GM12878 (cell line): Measurements from ENCODE around the gene RPL12. TPM values are rescaled to one million over a fixed set of nuclear protein-coding genes. Genes with fewer than 3 reads are reported as not detected.

ENCODE experiments used
- ATAC-seq: fragments of 200-7000 bp; cut with Tn5 transposase; 3 replicates; pipeline ENCODE4 v1.9.1; 2020; ENCODE audit warnings: mild to moderate bottlenecking, moderate library complexity
- BruUV-seq: library from RNA; stranded (reverse); fragments of 400-500 nt; replicated peaks from 2 replicates; lab custom pipeline; 2021; lab: Mats Ljungman, UMichigan
- CTCF ChIA-PET: fragments of 300-600 bp; sonication (Branson Sonifier 250); formaldehyde crosslinking; extraction: SDS; loops from one replicate; lab custom pipeline; 2021; ENCODE audit warnings: inconsistent platforms; lab: Yijun Ruan, JAX
- POLR2A ChIA-PET: fragments of 350-600 bp; formaldehyde crosslinking; extraction: SDS; loops from one replicate; lab custom pipeline; 2021; ENCODE audit warnings: inconsistent platforms; lab: Charles Lee
- RAD21 ChIA-PET: fragments of 300-600 bp; sonication (Branson Sonifier 250); formaldehyde crosslinking; loops from one replicate; lab custom pipeline; 2023; ENCODE audit warnings: antibody characterized with exemption; ENCODE audit not compliant: unreplicated experiment; lab: Charles Lee
- SMC1A ChIA-PET: fragments of 300-600 bp; sonication (Branson Sonifier 250); formaldehyde crosslinking; loops from one replicate; lab custom pipeline; 2023; ENCODE audit not compliant: unreplicated experiment, uncharacterized antibody; lab: Charles Lee
- DNase-seq: peaks from one replicate; pipeline ENCODE4 v3.0.0-alpha.2; 2011; ENCODE audit warnings: low read depth, low spot score
- FAIRE-seq: peaks from 3 replicates; lab custom pipeline; 2011; peaks lifted over from hg19 to GRCh38; lab: Jason Lieb, UNC
- H2AFZ ChIP-seq: 2 replicates; pipeline ENCODE4 v1.6.0; 2011; ENCODE audit warnings: low read depth, low read length, control low read depth; ENCODE audit not compliant: control insufficient read depth
- H3K27ac ChIP-seq: 2 replicates; pipeline ENCODE4 v1.5.1; 2011; ENCODE audit warnings: control low read depth; ENCODE audit not compliant: control insufficient read depth, insufficient read depth
- H3K27me3 ChIP-seq, 2 experiments: replicated peaks in 1 of 2; 2 replicates each; pipeline versions ENCODE4 v1.6.0 to v1.6.1; 2011; ENCODE audit warnings: low read length in 1 of 2; ENCODE audit not compliant: control insufficient read depth in 2 of 2, insufficient read depth in 2 of 2
- H3K36me3 ChIP-seq, 2 experiments: 2 replicates each; pipeline ENCODE4 v1.5.1; 2011; ENCODE audit warnings: low read length in 1 of 2; ENCODE audit not compliant: control insufficient read depth in 2 of 2, insufficient read depth in 2 of 2
- H3K4me1 ChIP-seq: 2 replicates; pipeline ENCODE4 v1.6.1; 2011; ENCODE audit warnings: mild to moderate bottlenecking, low read length, moderate library complexity, mixed read lengths; ENCODE audit not compliant: control insufficient read depth, insufficient read depth
- H3K4me2 ChIP-seq: 2 replicates; pipeline ENCODE4 v1.6.0; 2011; ENCODE audit warnings: control low read depth; ENCODE audit not compliant: control insufficient read depth, insufficient read depth
- H3K4me3 ChIP-seq: fragments of 200-600 bp; sonication (generic); 2 replicates; pipeline ENCODE4 v1.5.1; 2016
- H3K79me2 ChIP-seq: 2 replicates; pipeline ENCODE4 v1.6.0; 2011; ENCODE audit warnings: low read length; ENCODE audit not compliant: control insufficient read depth, insufficient read depth
- H3K9ac ChIP-seq: 2 replicates; pipeline ENCODE4 v1.8.0; 2011; ENCODE audit warnings: low read length, control low read depth, mixed read lengths; ENCODE audit not compliant: control insufficient read depth, insufficient read depth
- H3K9me3 ChIP-seq: replicated peaks from 3 replicates; pipeline ENCODE4 v1.5.1; 2011; ENCODE audit warnings: mild to moderate bottlenecking, low read length; ENCODE audit not compliant: control insufficient read depth, insufficient read depth
- H4K20me1 ChIP-seq: 2 replicates; pipeline ENCODE4 v1.6.0; 2011; ENCODE audit not compliant: control insufficient read depth, insufficient read depth
- CEBPB ChIP-seq, 2 experiments: fragments of 150-350 bp in 1 of 2; IDR thresholded peaks; 2 replicates each; pipeline ENCODE4 v1.6.1; 2012 to 2014; ENCODE audit warnings: low read depth in 2 of 2, low read length in 2 of 2, borderline replicate concordance in 1 of 2, inconsistent platforms in 1 of 2
- CHD2 ChIP-seq: IDR thresholded peaks from 2 replicates; pipeline ENCODE4 v1.6.1; 2011; ENCODE audit warnings: low read depth, low read length, improper control_type of control experiment, borderline replicate concordance
- E2F8 ChIP-seq: fragments of 450-650 bp; IDR thresholded peaks from 2 replicates; pipeline ENCODE4 v1.6.1; 2018; ENCODE audit warnings: mild to moderate bottlenecking, low read depth, moderate library complexity; ENCODE audit not compliant: partially characterized antibody
- HCFC1 ChIP-seq: fragments of 150-350 bp; IDR thresholded peaks from 2 replicates; pipeline ENCODE4 v1.6.1; 2014; ENCODE audit warnings: low read length
- HDAC2 ChIP-seq: fragments of 200-600 bp; sonication (generic); IDR thresholded peaks from 2 replicates; pipeline ENCODE4 v1.6.1; 2017
- IKZF1 ChIP-seq: fragments of 450-650 bp; conservative IDR thresholded peaks from 2 replicates; pipeline ENCODE4 v1.6.1; 2017; ENCODE audit warnings: antibody characterized with exemption, mild to moderate bottlenecking
- MEF2B ChIP-seq: fragments of 450-650 bp; IDR thresholded peaks from 2 replicates; pipeline ENCODE4 v1.6.1; 2018; ENCODE audit warnings: mild to moderate bottlenecking, moderate library complexity; ENCODE audit not compliant: partially characterized antibody, poor library complexity, severe bottlenecking
- PKNOX1 ChIP-seq: fragments of 450-650 bp; IDR thresholded peaks from 2 replicates; pipeline ENCODE4 v1.6.1; 2016; ENCODE audit warnings: mild to moderate bottlenecking
- POU2F2 ChIP-seq: IDR thresholded peaks from 3 replicates; pipeline ENCODE4 v1.6.1; 2011; ENCODE audit warnings: low read depth, mild to moderate bottlenecking, low read length, borderline replicate concordance
- TAF1 ChIP-seq: IDR thresholded peaks from 2 replicates; pipeline ENCODE4 v1.6.1; 2011; ENCODE audit warnings: mild to moderate bottlenecking, low read depth, low read length, borderline replicate concordance
- ZNF207 ChIP-seq: fragments of 450-650 bp; IDR thresholded peaks from 2 replicates; pipeline ENCODE4 v1.6.1; 2014; ENCODE audit warnings: antibody characterized with exemption, mild to moderate bottlenecking, borderline replicate concordance
- ZNF687 ChIP-seq: fragments of 450-650 bp; IDR thresholded peaks from 2 replicates; pipeline ENCODE4 v1.6.1; 2017; ENCODE audit warnings: mild to moderate bottlenecking, moderate library complexity
- WGBS: methylation state at CpG from one replicate; pipeline ENCODE4 v1.1.6; 2016; ENCODE audit warnings: low lambda C conversion rate; ENCODE audit not compliant: insufficient replicate concordance, insufficient coverage; ENCODE audit errors: missing lambda C conversion rate; 5-methylcytosine and 5-hydroxymethylcytosine counted together
- in situ Hi-C: fragments of 300-500 bp; cut with MboI; formaldehyde crosslinking; loops from 9 replicates; pipeline ENCODE4 v1.14.3; 2018; ENCODE audit warnings: mixed read lengths
- intact Hi-C: fragments of 100-400 bp; cut with micrococcal nuclease; formaldehyde crosslinking; loops from one replicate; pipeline ENCODE4 v1.14.2; 2022; ENCODE audit not compliant: unreplicated experiment
- polyA plus RNA-seq, 11 experiments: library from polyadenylated mRNA; depleted of rRNA in 4 of 11; unstranded in 6 of 11; stranded (reverse) in 5 of 11; fragments of >200 nt; fragmentation: Nextera tagmentation in 4 of 11; fragmentation: Illumina TruSeq in 1 of 11; extraction: Ambion mirVana in 4 of 11; extraction: Trizol in 1 of 11; gene quantifications; 1 replicate in 1 of 11; 2 replicates in 10 of 11; pipeline versions ENCODE4 v1.2.1 to v1.2.3, GENCODE V29; 2011 to 2016; ENCODE audit warnings: inconsistent platforms in 2 of 11, missing spikeins in 2 of 11, low read depth in 1 of 11
- total RNA-seq, 4 experiments: library from RNA; depleted of rRNA in 3 of 4; stranded (reverse); fragments of >200 nt in 3 of 4; fragmentation: Illumina TruSeq in 1 of 4; extraction: Trizol in 1 of 4; gene quantifications; 2 replicates each; pipeline versions ENCODE4 v1.2.1 to v1.2.3, GENCODE V29; 2013 to 2021

RPL12 gene
- total and polyA plus RNA-seq, 10 of the 15 experiments (the other 5 are each of a cell fraction or from before 2014, with no cell fraction given): 961 to 5,544 (median 2,858) TPM

- Histone ChIP-seq H3K36me3 (peaks cover 3 to 9% of the 10 kb centered on the region in 2 experiments), H4K20me1 (no peaks in the 10 kb centered on the region), H3K79me2 (peaks cover 2% of the 10 kb centered on the region), H3K9me3 (no peaks in the 10 kb centered on the region), H3K4me3 (no peak overlapping the region), H3K27me3 (no peaks in the 10 kb centered on the region), H3K4me2 (no peak overlapping the region), H3K9ac (no peak overlapping the region), H3K4me1 (peaks cover 6% of the 10 kb centered on the region; the same call in 1 of the 2 replicates), H3K27ac (no peak overlapping the region), H2AFZ (no peak overlapping the region)
- intact Hi-C loops: loop anchor here (10.0 kb wide), 1 partner anchor 243 kb away; no protein-coding TSS in a partner anchor
- ChIA-PET SMC1A (no interaction called here), RAD21 (no interaction called here), POLR2A (interaction anchor here (0.6 to 1.2 kb wide), 3 partner anchors 12 to 23 kb away, joined by 3 to 4 read pairs (median 4); no protein-coding TSS in a partner anchor), CTCF (interaction anchor here (0.6 to 0.9 kb wide), 3 partner anchors 101 to 166 kb away, joined by 3 to 5 read pairs (median 3); no protein-coding TSS in a partner anchor)
- DNase-seq (no peak), FAIRE-seq (no peak), ATAC-seq (no peak)
- 97% methylated on average over 17 of the region's 17 CpGs for WGBS
- in situ Hi-C loops: no loop called here
- no TSS peak for BruUV-seq
- no peak for TF ChIP-seq ZNF687
- TF ChIP-seq CHD2: no peak
- TF ChIP-seq MEF2B: no peak
- TF ChIP-seq IKZF1: no peak
- TF ChIP-seq TAF1: no peak
- TF ChIP-seq HDAC2: no peak
- TF ChIP-seq ZNF207: no peak
- no peak for TF ChIP-seq HCFC1
- no peak for TF ChIP-seq E2F8
- TF ChIP-seq PKNOX1: no peak
- TF ChIP-seq POU2F2: no peak
- no peak for TF ChIP-seq CEBPB (IDR thresholded peaks at IDR 0.05; ENCODE audit: borderline replicate concordance in 1 of 2, low read depth in 2 of 2, low read length in 2 of 2)
These were observed 6.1 kb upstream of the RPL12 start for GRCh38 chr9:127457191-127457878.
